Epithelial cell of prostate (primary cell): ENCODE measurements around the gene LIN28B.
"Not testable (repeated sequence)": the region's sequence is repeated elsewhere in the genome, so short reads cannot be mapped to it uniquely, and the experiment has no call there.

Experiments
- DNase-seq: peaks from one replicate; pipeline ENCODE4 v3.0.0-alpha.2; 2011; ENCODE audit warnings: low read depth, low spot score
- H3K27ac ChIP-seq: fragments of 450-650 bp; 2 replicates; pipeline ENCODE4 v1.5.1; 2017; ENCODE audit warnings: mild to moderate bottlenecking

The LIN28B gene

DNA sequence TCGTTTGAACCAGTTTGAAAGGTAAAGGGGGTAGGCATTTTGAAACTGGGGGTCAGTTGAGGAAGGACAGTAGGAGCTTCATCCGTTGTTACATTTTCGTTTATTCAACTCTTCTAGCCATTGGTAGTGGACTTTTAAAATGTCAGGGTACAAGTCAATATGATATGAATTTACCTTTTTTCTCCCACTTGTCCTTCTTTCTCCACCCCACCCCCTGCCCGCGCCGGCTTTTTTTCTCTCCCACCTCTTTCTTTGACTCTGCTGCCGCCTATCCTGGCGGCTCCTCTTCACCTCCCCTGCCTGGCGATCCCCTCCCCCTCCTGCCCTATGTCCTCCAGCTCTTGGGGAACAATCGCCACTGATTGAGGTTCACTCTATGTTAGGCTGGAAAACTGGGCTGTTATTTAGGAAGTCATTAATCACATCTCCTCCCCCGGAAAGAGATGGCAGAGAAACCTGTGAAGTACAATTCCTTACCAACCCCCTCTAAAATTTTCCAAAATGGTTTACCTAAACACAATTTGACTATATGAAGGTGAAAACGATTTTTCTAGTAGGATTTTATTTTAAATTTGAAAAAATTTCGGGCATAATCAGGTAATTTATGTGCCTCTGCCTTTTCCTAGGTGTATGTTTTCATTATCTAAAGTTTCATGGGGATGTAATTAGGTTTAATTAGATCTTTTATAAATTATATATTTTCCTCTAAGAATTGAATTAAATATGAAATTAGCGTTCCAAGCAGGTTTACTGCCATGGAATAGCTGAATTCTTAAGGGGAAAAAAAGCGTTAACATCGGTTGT, 778 bp upstream of the LIN28B start:
- H3K27ac ChIP-seq: no peak overlapping the region

DNA sequence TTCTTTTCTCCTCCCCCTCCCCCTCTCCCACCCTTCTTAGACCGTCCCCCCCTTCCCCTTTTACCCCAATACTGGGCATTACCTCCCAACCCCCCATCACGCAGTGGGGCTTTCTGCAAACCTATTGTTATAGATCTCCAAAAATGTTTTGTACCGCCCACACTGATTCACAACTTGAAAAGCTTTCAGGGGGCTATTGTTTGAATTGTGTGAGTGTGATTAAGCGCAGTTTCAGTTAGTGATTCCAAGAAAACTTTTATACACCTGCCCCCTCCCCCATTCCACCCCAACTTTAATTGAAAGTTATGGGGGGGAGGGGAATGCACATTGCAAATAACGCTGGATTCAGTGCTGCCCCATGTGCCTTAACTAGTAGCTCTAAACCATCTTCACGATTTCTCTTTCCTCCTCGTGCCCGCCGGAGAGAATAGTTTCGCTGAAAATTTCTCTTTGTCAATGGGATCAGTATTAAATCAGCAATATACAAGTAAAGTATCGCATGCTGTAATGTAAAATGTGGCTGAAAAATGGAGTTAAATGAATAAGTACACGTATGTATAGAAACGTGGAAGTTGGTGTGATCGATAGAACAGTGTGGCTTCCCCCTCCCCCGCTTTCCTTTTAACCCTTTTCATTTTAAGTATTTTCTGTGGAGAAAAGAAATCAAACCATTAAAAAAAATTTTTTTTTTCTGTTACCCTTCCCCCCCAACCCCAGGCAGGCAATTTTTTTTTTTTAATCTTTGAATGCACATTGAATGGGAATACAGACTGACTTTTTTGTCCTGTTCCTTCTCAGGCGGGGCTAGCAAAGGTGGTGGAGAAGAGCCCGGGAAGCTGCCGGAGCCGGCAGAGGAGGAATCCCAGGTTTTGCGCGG, 632 bp downstream of the LIN28B start:
- H3K27ac ChIP-seq: no peak overlapping the region
- no peak for DNase-seq

More for the DNA sequence above, 778 bp upstream of the LIN28B start:
- DNase-seq: no peak

DNA sequence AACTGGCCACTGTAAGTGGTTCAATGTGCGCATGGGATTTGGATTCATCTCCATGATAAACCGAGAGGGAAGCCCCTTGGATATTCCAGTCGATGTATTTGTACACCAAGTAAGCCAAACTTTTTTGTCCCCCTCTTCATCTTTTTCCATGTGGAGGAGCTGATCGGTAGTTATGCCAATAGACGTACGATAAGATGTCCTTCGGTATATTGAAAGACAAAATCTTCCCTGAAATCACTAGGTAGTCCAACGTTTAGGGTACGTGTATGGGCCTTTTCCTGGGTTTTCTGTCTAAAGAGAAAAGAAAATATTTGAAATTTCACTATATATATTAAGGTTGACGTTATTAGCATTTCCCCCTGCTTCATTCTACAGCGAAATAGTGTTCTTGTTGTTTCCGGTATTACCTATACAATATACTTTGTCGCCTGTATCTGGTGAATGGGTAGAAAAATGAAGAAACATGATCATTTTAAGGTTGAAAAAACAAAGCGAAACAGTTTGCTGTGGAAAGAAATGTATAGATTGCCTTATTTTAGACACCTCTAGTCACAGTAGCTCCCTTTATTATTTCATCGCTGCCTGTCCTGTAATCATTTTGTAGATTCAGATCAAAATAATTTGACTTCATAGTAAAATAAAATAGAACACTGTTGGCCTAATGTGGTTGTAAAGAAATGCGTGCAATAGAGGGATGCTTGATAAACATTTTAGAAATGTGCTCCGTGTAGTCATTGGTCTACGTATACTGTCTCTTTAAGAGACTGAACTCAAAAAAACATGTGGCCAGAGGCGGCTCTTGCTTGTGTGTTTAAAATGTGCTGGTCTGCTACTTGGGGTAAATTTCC, 1.5 kb downstream of the LIN28B start:
- no peak overlapping the region for H3K27ac ChIP-seq
- DNase-seq: no peak

DNA sequence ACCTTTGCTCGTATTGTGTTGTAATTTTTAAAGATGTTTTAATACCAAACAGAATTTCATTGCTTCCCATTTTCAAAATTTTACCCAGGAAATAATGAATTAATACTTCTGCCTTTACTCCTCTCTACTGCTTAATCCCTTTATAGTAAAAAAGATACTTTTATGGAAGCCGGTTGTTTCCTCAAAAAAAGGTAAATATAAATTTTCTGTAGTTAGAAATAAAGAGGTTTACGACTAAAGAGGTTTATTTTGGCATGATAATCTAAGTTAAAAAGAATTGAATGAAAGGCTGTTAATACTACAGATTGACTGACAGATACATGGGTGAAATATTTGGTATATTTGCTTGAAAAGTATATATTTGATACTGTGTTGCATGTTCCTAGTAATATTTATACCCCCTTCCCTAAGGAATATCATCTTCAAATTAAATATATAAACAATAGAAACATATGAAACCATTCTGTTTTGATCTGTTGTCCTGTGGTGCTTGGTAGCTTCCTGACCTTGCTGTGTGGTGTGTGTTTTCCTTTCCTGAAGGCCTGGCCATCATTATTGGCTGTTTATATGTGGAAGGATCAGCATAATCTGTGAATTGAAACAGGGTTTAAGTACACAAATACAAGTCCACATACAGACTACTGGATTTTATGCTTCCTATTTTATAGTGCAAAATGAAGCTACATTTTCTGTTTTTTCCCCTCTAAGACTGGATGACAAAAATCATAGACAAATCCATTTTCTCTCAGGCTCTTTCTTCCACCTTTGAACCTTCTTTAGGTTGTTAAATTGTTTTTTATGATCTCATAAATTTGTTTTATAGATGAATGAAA, 2.3 kb downstream of the LIN28B start:
- H3K27ac ChIP-seq: no peak overlapping the region
- no peak for DNase-seq

DNA sequence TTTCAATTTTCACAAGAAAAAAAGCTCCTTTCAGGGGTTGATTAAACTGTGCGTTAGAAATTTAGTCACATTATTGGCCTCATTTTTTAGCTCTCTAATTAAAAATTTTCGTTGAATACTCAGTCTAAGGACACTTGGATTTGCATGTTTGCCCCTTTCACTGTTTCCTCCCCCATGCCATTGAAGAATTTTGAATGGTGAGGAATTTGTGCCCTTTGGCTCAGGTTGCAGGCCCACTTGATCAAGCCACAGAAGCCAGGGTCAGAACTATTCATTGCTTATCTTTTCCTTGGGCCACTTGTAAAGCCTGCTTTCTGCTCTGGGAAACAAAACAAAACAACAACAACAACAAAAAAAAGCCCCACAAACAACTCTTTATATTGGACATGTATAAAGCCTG, 12.2 kb downstream of the LIN28B start:
- no peak overlapping the region for H3K27ac ChIP-seq
- DNase-seq: no peak

DNA sequence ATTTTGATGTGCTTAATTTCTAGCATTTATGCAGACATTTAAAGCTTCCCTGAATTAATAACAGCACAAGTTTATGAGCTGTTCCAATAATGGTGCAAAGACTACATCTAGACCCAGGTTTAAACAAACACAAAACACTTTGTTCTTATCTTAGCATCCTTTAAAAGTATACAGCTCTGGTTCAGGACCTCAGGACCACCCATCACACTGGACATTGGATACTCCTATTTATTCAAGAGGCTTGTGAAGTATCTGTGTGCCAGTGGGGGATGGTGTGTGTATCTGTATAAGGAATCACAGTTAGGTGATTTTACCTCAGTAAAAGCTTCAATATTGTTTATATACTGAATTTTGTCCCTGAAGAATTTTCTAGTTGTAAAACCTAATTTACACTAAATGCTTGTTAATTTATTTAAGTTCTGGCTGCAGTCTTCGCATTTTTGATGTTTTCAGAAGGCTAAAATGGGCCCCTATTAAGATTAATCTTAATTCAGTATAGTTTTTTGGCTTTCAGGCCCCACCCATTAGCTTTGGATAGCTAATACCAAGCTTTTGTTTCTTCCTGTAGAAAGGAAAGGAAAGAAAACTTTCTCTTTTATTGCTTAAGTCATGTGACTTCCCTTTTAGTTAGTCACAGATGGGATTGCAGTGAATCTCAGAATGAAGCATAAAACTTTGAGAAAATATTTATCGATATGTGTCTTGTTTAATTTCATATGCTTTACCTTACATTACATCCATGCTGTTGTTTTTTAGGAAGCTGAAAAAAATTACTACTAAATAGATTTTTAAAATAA, 13.1 kb downstream of the LIN28B start:
- H3K27ac ChIP-seq: no peak overlapping the region
- DNase-seq: no peak

DNA sequence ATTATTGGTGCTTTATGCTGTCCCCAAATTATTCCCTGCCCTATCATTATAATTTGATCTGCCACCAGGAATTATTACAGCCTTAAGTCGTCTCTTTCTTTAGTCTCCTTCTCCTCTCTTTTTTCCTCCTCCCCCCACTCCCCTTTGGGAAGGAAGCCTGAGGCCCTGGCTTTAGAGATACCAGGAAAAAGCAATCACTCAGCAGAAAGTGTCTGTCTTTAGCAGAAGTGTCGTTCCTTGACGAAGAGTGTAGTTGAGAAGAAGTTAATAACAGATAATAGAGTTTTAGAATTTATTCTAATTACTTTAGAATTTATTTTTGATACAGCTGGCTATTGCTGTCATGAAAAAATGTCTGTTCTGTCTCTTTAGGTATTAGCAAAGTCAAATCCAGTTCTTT, 16.5 kb downstream of the LIN28B start:
- H3K27ac ChIP-seq: no peak overlapping the region
- DNase-seq: no peak

DNA sequence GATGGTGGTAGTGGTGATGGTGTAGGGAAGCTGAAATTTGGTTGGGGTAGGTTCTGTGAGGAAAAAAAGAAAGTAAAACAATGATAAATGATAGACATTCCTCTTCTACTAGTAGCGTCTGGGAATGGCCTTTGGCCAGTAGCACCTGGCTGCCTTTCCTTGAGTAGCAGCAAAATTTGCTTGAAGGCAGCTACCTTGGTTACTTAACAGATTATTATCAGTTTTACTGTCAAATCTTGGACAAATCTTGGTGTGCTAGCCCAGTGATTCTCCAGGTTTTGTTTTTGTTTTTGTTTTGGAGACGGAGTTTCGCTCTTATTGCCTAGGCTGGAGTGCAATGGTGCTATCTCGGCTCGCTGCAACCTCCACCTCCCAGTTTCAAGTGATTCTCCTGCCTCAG, 26.4 kb downstream of the LIN28B start:
- DNase-seq: no peak
- no peak overlapping the region for H3K27ac ChIP-seq

DNA sequence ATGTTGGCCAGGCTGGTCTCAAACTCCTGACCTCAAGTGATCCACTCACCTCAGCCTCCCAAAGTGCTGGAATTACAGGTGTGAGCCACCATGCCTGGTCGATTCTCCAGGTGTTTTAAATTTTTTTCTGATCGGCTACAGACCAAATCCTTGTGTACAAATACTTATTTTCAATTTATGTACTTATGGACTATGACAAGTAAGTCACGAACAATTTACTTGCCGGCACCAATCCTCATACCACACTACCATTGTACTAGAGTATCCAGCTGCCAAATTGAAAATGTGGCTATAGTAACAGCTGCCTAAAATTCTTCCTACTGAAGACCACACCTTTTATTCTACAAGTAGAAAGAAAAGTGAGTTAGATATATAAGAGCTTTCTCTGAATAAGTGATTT, 26.9 kb downstream of the LIN28B start:
- H3K27ac ChIP-seq: no peak overlapping the region
- DNase-seq: no peak

DNA sequence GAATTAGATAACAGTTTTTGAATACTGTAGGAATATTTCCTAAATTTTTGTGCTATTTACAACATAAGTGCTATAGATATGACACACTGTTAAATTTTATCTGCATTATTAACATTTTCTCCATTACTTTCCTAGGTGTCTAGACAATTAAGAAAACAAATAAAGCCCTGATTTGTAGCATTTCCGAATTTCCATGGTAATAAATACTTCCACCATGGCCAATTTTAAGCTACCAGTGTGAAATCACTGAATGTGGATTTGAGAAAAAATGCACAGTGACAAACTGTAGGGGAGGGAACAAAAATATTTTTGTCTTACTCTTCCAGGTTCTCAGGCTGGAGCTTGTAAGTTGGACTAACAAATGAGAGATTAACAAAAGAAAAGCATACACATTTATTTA, 27.9 kb downstream of the LIN28B start:
- no peak for DNase-seq
- H3K27ac ChIP-seq: no peak overlapping the region

DNA sequence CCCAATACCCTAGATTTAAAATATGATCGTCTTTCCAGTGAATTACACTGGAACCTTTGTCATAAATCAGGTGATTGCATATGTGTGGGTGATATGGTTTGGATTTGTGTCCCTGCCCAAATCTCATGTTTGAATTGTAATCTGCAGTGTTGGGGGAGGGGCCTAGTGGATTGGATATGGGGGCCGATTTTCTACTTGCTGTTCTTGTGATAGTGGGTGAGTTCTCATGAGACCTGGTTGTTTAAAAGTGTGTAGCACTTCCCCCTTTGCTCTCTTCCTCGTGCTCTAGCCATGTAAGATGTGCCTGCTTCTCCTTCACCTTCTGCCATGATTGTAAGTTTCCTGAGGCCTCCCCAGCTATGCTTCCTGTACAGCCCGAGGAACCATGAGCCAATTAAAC, 29.0 kb downstream of the LIN28B start:
- not testable (repeated sequence) for H3K27ac ChIP-seq, DNase-seq

DNA sequence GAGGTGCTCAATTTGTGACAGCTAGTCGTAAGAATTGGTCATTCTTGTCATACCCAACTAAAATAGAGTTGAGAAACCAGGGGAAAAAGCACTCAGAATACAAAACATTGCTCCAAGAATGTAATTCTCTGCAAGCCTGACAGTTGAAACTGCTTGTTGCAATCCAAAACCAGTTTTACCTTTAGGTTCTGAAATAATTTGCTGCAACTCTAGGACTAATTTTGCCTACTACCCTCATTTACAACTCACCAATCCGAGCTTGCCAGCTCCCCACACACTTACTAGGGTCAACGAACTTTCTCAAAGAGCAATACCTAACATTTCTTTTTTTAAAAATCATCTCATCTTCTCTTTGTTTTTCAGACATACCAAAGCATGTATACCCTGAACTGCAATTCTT, 29.7 kb downstream of the LIN28B start:
- H3K27ac ChIP-seq: no peak overlapping the region
- no peak for DNase-seq

DNA sequence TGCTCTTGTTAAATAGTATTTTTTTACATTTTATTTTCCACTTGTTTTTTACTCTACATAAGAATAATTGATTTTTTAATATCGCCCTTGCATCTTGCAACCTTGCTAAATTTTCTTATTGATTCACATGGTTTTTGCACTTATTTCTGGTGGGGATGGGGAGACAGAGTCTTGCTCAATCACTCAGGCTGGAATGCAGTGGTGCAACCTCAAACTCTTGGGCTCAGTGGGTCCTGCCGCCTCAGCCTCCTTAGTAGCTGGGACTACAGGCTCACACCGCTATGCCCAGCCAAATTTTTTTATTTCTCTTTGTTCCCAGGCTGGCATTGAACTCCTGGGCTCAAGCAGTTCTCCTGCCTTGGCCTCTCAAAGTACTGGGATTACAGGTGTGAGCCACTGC, 30.3 kb downstream of the LIN28B start:
- DNase-seq: no peak
- H3K27ac ChIP-seq: no peak overlapping the region

DNA sequence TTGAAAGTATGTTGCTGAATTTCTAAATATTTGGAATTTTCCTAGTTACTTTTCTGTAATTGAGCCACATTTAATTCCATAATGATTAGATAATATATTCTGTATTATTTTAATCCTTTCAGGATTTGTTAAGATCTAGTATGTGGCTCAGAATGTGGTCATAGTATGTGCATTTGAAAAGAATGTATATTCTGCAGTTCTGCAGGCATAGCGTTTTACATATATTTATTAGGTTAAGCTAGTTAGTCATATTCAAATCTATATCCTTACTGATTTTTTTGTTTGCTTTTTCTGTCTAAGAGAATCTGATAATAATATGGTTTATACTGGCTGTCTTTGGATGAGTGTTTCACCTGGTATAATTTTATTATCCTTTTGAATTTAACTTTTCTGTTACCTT, 33.2 kb downstream of the LIN28B start:
- DNase-seq: no peak
- H3K27ac ChIP-seq: no peak overlapping the region

DNA sequence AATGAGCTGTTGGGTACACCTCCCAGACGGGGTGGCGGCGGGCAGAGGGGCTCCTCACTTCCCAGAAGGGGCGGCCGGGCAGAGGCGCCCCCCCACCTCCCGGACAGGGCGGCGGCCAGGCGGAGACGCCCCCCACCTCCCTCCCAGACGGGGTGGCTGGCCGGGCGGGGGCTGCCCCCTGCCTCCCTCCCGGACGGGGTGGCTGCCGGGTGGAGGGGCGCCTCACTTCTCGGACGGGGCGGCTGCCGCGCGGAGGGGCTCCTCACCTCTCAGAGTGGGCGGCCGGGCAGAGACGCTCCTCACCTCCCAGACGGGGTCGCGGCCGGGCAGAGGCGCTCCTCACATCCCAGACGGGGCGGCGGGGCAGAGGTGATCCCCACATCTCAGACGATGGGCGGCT, 34.2 kb downstream of the LIN28B start:
- DNase-seq: not testable (repeated sequence)

DNA sequence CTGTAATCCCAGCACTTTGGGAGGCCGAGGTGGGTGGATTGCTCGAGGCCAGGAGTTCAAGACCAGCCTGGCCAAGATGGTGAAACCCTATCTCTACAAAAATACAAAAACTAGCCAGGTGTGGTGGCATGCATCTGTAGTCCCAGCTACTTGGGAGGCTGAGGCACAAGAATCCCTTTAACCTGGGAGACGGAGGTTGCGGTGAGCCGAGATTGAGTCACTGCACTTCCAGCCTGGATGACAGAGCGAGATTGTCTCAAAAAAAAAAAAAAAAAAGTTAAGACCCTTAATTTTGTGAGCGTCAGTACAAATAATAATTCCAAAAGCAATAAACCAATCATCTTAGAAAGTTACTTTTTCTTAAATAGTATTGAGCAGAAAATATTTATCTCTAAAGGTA, 36.7 kb downstream of the LIN28B start:
- DNase-seq, H3K27ac ChIP-seq: not testable (repeated sequence)

More for the DNA sequence above, 34.2 kb downstream of the LIN28B start:
- not testable (repeated sequence) for H3K27ac ChIP-seq

DNA sequence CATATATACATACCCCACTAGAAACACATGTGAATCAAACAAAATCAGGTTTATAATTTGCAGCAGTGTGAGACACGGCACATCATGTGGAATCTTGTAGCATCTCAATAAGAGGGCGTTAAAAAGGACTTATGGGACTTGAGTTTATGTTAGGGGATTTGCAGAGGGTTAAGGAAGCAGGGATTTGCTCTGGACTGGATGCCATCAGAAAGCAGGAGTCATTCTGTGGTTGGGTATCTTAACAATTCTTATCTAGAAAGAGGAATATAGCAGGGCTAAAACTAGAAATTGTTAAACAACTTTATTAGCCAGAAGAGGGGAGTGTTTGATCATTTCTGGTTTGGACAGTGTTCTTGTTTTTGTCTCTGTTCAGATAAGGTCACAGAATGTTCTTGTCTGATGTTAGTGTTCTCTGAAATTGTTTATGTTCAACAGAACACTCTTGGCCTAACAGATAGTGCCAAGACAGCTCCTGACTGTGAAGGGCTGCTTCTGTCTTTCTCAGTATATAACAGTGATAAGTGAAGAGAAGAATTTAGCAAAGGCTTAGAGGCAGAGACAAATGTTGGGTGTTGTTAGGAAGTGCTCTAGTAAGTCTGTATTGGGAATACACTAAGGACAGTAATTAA, 39.2 kb downstream of the LIN28B start:
- no peak overlapping the region for H3K27ac ChIP-seq
- no peak for DNase-seq

DNA sequence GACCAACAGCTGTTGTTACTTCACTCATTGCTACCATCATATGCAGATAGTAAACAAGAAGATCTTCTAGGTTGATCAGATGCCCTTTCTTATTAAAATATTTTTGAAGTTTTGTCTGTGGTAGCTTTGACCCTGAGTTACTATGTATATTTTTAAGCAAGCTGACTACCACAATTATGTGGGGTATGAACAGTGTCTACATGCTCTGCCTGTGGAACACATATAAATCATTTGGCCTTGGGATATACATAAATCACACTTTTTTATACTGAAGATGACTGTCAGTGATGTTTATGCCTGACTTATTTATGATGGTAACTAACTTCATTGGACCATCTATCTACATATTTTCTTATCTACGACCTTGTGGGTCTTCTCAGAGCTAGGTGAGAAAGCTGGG, 44.2 kb downstream of the LIN28B start:
- H3K27ac ChIP-seq: no peak overlapping the region
- no peak for DNase-seq
